GM21390 (cell line): ENCODE results near the gene RSRC1.

Source experiments
- ATAC-seq: cut with Tn5 transposase; IDR thresholded peaks from one replicate; pipeline ENCODE4 v1.9.1; 2021; ENCODE audit not compliant: unreplicated experiment

The RSRC1 gene

DNA sequence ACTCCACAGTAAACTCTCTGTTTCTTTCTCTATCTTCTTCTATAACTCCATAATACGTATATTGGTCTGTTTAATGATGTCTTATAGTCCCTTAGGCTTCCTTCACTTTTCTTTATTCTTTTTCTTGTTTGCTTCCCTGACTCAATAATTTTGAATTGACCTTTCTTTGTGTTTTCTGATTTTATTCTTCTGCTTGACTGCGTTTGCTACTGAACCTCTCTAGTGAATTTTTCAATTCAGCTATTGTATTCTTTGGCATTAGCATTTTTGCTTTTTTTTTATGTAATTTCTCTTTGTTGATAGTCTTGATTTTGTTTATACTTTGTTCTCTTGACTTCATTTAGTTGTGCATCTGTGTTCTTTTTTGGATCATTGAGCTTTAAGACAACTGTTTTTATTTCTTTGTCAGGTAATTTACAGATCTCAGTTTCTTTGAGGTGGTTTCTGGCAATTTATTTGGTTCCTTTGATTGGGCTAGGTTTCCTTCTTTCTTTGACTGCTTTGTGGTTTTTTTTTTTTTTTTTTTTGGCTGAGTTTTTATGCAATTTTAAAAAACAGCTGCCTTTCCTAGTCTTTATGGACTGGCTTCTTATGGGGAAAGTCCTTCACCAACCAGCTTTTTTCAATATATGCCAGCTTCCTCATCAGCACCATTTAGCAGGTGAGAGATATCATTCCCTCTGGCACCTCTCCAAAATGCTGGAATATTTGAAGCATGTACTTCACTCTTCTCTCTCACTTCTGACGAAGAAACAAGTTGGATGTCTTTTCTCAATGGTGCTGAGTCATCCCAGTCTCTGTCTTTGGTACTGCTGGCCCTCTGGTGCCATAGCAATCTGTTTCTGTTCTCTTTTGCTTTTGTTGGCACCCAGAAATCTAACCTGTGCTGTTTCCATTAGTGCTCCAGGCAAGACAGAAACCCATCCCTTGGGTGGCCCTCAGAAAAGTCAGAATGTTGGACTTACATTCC is 17.6 kb downstream of the RSRC1 start:
- no peak for ATAC-seq

DNA sequence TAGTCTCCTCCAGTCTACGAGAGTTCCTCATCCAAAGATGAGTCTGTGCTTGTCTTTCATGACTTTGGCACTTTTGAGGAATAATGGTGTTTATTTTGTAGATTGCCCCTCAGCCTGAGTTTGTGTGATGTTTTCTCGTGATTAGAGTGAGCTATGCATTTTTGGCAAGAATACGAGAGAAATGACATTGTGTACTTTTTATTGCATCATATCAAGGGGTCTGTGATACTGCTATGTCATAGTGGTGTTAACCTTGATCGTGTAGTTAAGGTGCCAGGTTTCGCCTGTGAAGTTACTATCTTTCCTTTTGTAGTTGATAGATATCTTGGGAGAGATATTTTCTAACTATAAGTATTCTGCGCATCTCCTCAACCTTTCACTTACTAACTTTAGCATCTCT is 18.9 kb downstream of the RSRC1 start:
- ATAC-seq, result no peak

DNA sequence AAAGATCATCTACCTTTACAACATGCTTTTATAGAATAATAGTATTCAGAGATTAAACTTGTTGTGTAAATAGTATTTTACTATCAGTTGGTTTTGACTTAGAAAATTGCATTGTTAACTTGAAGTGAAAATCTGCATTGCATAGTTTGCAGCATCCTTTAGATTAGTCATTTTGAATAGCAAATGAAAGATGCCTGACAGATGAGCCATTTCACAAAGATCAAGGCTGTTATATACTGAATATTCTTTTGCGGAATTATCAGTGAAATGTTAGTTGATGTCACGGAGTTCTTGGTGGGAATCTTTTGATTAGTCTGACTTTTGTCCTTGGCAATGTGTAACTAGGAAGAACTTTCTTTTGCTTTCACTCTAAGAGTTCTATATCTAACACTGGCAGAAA is 24.5 kb downstream of the RSRC1 start:
- ATAC-seq, result no peak

DNA sequence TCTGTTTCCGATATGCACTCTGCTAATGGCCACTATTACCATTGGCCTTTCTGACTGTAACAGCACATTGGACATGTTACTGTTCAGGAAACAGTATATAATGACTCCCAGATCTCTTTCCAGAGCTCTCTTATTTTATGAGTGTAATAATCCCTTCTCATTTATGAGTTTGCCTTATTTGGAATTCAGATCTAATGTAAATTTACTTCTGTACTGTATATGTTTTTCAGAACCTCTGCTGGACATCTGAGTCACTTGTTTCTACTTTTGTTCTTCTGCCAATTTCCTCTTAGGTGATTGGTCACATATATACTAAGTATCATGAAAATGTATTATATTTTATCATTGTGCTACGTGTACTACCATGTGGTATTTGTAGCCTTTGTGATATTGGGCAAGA is 30.5 kb downstream of the RSRC1 start:
- ATAC-seq, result no peak

DNA sequence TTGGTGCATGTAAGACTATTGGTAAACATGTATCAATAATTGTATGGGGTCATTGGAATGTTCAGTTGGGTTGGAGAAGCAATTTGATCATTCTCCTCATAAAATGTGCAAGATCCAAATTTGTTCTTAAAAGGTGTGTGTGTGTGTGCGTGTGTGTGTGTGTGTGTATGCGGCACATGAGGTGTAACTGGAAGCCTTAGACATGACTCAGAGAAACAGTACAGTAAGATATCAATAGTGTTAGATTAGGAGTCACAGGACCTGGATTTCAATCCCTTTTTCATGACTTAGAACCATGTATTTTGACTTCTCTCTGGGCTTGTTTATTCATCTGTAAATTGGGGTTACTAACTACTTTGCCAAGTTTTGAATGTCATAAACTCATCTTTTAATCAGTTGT is 38.3 kb downstream of the RSRC1 start:
- ATAC-seq, result no peak

DNA sequence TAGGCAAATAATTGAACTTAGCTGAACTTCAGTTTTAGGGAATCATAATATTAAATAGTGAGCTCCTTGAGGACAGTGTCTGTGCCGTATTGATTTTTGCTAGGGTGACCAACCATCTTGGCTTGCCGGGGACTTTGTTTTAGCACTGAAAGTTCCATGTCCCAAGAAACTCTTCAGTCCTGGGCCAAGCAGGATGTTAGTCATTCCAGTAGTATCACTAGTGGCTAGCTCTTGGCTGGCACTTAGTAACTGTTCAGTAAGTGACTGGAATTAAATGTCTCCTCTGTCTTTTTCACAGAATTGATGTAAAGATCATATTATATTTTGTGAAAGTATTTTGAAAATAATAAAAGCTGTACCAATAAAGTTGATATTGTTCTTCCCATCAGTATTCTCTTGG is 42.3 kb downstream of the RSRC1 start:
- ATAC-seq, result peak; percentile 57

DNA sequence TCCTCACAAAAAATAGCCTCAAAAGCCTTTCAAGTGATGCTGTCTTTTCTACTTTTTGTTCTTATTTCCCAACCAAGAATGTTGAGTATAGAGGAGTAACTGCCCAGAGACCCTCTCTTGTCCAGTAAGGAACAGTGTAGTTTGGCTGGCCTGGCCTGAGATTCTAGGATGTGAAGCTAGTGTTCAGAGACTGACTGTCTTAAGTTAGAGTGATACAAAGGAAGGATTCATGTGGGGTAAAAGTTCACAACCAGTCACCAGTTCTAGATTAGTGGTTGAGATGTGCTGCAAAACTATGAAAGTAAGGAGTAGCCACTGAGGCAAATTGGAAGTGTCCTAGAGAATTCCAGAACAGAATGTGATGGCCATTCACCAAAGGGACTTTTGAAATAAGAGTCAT is 49.1 kb downstream of the RSRC1 start:
- ATAC-seq, result no peak

DNA sequence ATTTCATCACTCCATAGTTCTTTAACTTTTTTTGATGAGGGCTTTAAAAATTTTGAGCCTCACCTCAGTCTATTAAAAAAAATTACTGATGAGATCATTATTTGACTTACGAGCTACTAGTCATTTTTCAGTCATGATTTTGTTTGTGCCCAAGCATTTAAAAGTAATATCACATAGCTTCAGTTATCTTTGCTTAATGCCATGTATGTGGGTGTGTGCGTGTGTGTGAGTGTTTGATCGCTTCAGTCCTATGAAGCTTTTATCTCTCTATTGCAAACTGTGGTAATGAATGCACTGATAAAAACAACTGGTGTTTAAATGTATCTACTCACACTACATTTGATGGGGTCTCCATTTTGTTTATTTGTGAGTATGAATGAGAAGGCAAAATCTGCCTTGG is 49.8 kb downstream of the RSRC1 start:
- ATAC-seq, result no peak

DNA sequence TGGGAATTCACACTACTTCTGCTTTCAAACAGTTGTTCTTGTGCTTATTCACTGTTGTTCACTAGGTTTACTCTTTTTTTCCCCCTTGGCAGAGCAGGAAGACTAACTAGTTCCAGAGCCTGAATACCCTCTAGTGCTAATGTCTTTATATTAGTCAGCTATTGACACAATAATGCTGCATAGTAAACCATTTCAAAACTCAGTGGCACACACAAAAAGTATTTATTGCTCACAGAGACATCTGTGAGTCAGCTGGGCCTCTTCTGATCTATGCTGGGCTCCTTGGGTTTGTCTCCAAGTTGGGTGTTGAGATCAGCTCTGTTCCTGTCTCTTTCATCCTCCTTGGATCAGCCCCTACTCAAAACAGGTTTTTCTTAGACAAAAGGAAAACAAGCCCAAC is 51.1 kb downstream of the RSRC1 start:
- ATAC-seq, result no peak

DNA sequence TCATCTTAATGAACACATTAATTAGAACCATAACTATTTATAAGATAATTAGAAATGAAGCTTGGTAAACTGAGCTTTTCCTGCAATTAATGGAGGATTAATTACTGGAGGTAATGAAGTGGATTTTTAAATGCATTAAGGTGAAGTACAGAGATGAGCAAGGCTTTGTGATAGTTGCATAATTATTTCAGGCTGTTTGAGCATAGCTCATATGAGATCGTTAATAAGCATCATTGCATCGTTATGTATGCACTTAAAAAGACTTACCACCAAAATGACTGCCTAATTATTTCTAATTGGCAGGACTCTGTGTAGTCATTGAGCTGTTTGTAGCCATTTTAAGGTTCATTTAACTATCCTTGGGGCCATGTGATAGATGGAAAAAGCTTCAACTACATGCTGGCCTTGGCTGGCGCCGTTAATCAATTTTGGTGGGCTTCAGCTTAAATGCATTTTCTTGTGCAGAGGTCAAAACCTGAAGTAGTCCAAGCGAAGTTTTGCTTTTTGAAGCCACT is 55.3 kb downstream of the RSRC1 start:
- ATAC-seq, result no peak

DNA sequence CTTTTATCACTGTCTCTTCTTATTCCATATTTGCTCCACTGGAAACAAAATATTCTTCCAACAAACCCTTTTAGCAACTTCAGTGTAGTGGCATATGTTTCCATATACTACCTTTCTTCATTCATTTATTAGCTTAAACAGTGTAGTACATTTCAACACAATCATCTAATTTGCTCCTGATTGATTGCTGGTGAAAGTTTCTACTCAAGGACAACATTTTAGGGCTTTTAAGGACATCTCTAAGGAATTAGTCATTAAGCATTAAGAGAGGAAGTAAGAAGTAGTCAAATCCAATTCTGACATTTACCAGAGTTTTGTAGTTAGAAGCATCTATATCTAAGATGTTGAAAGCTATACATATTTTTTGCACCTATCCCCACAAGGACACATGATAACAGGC is 55.8 kb downstream of the RSRC1 start:
- ATAC-seq, result no peak

DNA sequence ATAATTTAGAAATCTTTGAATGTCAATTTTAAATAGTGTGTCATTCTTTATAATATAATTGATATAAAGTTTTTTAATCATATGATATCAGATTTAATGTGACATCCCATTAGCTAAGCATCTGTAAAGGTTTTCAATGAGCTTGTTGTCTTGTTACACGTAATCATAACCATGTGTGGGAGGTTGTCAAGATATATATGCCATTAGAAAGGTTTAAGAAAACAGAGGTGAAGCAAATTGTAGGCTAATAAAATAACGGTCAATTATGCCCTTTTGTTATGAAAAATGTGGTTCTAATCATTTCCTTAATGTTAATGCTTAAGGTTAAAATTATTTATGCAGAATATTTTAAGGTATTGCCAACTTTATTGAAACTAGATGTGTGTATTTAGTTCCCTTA is 56.3 kb downstream of the RSRC1 start:
- no peak for ATAC-seq

DNA sequence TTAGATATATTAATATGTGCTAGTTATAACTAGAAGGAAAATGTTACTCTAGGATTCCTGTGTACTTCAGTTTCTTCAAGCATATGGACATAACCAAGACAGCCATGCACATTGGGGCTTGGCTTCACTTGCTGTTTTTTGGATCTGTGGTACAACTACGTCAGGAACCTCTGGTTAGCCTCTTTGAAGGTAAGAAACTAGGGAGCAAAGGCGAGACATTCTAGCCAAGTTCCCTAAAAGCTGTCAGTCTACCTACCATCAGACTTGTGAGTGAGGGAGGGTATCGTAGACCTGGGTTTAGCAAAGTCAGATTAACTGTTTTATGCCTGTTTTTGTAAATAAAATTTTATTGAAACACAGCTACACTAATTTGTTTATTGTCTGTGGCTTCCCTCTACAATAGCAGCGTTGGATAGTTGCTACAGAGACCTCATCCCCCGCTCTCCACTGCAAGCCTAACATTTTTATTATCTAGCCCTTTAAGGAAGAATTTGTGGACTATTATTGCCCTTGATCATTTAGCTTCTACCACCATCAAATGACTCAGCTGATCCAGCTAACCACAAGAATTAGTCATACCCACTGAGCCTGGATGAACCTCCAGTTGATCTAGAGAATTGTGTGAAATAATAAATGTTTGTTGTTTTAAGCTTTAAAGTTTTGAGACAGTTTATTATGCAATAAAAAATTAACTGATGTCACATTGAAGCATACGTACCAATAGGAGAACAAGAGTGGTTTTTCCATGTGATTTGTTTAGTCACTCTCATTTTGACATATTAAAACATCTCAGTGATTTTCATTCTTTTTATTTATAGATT is 58.1 kb downstream of the RSRC1 start:
- no peak for ATAC-seq

DNA sequence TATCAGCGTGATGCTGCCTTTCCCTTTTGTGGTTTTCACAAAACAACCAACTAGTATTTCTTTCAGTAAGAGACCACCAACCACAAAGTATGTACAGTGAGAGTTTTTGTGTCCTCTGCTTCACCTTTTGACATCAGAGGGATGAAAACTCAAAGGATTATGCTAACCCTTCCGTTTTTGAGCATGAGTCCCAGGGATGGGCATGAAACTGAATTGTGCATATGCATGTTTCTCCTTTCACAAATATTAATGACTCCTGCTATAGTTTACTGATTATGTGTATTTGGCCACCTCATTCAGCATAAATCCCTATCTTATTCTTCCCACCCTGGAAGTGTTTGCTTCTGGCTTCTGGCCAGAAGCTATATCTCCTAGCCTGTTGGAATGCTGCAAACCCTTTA is 59.2 kb downstream of the RSRC1 start:
- ATAC-seq, result no peak

DNA sequence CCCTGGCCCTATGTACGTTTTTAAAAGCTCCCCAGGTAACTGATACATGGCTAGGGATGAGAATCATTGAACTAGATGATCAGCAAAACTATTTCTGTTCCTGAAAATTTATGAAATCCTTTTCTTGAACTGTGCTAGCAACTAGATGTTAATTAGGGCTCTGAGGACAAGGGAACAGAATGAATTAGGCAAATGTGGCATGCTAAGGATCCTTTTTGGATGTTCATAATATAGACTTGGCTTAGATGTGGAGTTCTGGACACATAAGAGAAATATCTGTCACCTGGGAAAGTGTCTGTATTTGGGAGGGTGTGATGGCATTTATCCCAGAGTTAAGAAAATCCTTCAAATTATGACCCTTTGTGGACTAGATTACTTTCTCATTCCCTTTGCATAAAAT is 71.2 kb downstream of the RSRC1 start:
- ATAC-seq, result no peak

DNA sequence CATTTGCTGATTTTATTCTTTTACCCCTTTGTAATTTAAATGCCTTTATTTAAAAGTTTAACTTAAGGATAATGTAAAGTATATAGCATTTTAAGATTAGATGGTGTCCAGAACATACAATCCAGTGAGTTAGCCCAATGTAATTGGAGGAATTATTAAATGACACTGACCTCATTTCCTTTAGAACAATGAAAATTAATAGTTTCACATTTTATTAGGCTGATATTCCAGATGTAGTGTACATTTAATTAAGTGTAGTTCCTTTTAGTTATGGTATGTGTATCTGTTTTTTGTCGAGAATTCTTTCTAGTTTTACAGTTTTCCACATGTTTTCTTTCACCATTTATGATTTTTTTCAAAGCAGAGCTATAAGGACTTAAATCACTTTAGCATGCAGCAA is 75.8 kb downstream of the RSRC1 start:
- ATAC-seq, result no peak

DNA sequence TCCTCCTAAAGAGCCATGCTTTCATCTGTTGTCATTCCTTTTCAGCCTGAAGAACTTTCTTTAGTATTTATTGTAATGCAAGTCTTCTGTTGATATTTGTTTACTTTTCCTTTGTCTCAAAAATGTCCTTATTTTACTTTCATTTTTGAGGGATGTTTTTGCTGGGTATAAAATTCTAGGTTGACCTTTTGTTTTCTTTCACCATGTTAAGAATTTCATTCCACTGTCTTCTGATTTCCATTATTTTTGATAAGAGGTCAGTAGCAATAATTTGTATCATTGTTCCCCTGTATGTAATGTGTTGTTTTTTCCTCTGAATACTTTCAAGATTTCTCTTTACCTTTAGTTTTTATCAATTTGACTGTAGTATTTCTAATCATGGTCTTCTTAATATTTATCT is 91.1 kb downstream of the RSRC1 start:
- ATAC-seq, result no peak

DNA sequence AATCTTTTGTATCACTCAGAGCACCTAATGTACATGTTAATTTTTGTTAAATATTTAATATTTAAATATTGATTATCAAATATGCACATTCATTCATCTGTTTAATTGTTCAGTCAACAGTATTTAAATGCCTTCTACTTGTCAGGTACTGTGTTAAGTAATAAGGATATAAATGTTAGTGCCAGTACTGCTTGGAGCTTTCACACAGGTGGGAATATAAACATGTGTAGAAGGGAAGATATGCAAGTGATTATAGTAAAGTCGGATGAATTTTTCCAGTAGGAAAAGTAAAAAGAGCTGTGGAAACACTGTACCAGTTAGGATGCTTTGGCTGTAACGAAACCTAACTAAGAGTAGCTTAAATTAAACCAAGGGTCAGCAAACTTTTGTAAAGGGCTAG is 95.4 kb downstream of the RSRC1 start:
- no peak for ATAC-seq

DNA sequence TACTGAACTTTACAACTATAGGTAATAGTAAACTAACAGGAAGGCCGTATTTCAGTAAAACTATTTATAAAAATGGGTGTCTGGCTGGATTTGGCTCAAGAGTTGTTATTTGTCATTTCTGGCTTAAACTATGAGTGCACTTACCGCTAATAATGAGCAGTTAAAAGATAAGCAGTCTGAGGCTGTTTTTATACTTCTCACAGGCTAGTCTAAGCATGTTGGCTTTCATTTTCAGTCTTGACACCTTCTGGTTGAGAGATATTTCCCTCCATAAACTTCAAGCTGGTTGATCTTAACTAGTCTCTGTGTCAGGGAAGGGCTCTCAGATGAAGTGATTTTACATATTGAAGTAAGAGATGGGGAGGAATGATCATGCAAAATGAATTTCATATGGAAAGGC is 96.1 kb downstream of the RSRC1 start:
- ATAC-seq, result no peak

DNA sequence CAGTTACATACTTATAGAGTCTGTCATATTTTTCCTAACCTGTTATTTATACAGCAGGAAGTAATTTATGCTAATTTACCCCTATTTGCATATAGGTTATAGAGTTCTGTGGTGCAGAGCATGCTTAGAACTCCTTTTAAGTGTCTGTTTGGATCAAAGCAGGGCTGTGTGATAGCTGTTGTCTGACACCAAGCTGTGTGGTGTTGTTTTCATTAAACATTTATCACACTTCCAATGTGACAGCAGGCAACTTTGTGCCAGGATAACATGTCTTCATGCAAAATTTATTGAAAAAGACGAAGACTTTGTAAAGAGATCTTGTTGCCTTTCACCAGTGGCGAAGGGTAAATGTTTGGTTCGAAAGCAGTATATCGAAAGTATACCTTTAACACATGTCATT is 100.2 kb downstream of the RSRC1 start:
- no peak for ATAC-seq

DNA sequence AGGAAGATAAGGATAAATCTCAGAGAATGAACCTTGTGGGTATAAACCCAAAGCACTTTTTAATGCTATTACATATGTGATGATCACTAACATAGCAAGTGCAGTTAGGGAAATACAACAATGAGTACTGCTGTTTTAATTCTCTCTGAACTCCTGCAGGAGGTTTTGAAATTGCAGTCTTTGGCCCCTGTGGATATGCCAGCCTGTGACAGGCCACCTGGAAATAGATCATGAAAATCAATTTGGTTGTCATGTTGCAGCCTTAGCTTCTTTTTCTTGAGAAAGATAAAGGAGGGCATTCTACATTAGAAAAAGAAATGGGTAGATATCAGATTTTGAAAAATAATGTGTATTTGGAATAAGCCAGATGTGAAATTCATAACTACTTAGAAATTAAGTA is 103.6 kb downstream of the RSRC1 start:
- no peak for ATAC-seq

DNA sequence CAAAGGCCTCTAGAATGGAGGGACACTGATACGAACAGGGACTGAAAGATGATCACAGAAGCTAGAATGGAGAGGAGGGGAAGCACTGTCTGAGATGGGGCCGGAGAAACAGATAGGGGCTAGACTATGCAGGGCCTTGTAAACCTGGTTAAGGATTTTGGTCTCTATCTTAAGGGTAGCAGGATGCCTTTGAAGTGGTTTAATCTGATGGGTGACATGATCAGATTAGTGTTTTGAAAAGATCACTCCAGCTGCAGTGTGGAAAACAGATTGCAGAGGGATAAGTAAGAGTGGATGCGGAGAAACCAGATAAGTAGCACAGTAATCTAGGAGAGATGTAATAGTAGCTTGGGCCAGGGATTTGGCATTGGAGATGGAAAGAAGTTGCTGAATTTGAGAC is 108.1 kb downstream of the RSRC1 start:
- no peak for ATAC-seq
